Activated CD4-positive, CD25-positive, alpha-beta regulatory T cell treated with anti-CD3 and anti-CD28 coated beads, Interleukin-2, amount 50 U/mL, for 16 hours (primary cell): Measurements from ENCODE around the gene ELMO2.

Experiments
- DNase-seq: peaks from one replicate; pipeline ENCODE4 v3.0.0-alpha.2; 2020; ENCODE audit warnings: low read depth, low spot score

The ELMO2 gene

DNA sequence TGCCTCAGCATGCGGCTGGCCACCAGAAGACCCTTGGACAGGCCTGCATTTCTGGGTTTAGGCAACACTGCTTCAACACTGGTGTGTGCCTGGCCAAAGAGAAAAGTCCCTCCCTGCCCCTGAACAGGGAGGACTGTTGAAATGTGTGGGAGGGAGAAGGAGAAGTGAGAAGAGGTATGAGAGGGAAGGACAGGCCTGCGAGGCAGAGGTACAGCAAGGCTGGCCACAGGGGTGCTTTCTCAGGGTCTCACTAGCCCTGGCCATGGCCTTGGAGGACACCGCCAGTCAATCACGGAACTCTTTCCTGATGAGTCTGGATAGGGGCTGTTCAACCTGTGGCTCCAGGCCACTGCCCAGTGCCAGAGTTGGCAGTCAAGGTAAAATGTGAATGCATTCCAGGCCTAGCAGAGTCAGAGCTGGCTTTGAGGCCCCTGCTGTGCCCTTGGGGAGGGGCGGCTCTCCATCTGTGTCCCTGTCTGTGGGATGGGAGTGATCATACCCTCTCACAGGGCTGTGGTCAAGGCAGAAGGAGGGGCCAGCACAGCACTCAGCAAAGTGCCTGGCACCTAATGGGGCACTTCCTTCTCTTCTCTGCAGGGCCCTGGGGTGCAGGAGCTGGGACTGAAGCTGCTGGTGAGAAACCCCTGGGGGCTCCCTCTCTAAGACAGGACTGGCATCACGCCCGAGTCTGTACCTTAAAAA is 54.9 kb downstream of the ELMO2 start:
- DNase-seq = no peak

DNA sequence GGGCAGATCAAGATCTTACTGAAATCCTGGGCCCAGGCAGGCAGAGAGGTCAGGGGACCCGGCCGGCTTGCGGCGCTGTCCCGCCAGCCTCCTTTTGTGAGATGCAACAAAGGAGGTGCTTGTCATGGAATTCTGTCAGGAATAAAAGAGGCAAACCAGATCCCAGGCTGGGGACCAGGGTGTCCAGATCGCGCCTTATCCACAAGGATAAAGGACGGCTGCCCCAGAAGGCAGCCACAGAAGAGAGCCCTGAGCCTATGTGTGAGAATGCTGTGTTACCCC is 55.5 kb downstream of the ELMO2 start:
- DNase-seq = no peak

DNA sequence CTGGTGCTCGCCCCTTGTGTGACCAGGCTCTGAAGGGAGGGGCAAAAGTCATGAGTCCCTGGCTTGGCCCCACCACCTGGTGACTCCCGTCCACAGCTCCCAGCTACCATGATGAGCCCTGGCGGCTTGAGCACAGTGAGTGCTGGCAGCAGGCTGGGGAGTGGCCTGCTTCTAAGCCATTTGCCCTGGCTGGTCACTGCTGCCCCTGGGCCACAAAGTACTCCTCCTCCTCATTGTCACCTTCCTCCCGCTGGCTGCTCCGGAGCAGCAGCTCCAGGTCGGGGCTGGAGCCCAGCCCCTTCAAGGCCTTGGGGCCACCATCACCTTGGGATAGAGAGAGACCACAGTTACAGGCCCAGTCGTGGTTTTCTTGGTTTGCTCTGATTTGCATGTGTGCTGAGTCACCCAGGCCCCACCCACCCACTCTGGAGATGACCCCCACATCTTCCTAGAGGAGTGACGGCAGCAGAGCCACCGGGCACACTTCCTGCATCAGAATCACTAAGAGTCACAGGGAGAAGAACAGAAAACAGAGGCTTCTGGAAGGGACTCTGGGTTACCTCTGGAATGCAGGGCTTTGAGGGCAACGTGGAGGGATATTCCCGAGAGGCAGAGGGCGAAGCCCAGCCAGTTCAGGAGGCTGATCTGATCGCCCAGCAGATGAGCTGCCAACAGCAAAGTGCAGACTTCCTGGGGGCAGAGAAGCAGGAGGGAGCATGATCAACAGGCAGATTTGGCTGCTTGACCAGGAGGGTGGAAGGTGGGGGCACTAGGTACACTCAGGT is 56.0 kb downstream of the ELMO2 start:
- DNase-seq = no peak

DNA sequence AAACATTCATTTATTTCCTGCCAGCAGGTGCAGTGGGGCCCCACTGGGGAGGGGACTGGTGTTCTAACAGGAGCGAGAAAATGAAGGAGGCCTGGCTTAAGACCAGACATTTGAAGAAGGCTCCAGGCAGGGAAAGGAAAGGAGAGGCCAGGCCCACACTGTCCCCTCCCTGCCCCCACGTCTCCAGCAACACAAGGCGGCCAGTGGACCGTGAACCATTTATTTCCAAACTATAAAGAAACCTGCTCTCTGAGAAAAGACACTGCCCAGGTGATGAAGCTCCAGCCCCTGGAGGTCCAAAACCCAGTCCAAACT is 56.7 kb downstream of the ELMO2 start:
- no peak for DNase-seq

DNA sequence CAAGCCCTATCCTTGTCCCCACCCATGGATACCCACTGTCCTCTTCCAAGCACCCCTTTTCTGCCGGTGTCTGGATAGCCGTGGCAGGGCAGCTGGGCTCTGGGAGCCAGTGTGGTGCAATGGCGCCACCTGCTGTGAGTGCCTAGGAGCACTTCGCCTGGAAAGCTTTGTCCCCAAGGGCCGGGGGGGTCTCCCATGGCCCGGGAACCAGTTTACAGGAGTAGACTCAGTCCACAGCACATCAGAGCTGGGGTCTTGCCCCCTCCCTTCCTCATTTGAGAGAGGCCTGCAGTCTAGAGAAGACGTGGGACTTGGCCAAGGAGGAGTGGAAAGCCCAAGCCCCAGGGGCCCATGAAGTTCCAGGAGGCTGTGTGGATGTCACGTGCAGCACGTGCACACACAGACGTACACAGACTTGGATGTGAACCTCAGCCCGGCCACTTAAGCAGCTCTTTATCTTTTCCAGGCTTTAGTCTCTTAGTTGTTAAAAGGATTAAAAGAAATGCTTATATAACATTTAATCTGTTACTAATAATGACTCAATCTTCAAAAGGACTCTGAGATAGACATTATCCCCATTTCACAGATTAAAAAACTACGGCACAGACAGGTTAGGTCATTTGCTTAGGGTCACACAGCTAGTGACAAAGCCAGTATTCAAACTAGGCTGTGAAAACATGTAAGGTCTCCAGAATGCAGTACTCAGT is 57.2 kb downstream of the ELMO2 start:
- DNase-seq = peak; percentile 16

DNA sequence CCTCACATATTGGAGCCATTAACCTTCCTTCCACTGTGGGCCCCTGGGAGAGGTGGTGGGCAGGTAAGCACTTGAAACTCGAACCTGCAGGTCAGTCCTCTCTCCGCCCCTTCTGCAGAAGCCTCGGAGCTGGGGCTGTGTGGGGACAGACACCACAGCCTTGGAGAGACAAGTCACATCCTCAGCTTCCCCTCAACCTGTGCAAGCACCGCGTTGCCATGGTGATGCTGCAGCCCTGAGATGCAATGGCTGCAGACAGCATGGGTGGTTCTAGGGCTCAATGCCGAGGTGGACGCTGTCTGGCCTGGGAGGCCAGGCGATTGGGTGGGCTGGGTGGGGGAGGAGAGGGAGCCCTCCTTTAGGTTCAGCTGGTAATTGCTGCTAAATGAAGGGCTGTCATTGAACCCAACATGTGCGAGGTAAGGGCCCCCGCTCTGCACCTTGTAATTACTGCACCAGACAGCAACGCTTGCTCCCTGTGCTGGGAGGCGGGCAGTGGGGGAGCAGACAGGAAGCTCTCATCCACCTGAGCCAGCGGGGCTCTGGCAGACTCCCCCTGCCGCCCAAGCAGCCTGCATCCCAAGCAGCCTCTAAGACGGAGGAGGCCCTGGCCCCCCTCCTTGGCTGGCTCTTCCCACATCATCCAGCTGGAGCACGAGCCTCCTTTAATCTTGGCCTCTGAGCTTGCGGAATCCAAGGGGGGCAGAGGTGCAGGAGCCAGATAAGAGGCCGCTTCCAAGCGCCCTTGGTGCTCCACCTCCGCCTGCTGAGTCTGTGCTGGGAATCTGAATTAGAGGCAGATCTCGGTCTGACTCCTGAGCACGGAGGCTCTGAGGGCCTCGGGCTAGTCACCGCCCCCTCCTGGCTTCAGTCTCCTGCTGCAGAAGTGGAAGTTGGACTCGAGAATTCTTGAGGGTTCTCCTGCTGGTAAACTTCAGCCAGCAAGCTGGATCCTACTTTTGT is 58.3 kb downstream of the ELMO2 start:
- DNase-seq = no peak

DNA sequence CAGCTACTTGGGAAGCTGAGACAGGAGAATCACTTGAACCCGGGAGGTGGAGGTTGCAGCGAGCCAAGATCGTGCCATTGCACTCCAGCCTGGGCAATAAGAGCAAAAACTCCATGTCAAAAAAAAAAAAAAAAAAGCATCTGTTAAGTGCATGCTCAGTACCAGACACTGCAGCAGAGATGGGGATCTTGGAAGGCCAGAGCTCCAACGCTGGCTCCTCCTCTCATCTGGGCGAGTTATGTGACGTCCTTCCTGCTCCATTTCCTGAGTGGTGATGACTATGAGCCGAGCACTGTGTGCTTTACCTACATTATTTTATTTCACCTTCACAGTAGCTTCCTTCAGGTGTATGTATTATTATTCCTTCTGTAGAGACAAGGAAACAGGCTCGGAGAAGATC is 59.6 kb downstream of the ELMO2 start:
- DNase-seq = no peak

DNA sequence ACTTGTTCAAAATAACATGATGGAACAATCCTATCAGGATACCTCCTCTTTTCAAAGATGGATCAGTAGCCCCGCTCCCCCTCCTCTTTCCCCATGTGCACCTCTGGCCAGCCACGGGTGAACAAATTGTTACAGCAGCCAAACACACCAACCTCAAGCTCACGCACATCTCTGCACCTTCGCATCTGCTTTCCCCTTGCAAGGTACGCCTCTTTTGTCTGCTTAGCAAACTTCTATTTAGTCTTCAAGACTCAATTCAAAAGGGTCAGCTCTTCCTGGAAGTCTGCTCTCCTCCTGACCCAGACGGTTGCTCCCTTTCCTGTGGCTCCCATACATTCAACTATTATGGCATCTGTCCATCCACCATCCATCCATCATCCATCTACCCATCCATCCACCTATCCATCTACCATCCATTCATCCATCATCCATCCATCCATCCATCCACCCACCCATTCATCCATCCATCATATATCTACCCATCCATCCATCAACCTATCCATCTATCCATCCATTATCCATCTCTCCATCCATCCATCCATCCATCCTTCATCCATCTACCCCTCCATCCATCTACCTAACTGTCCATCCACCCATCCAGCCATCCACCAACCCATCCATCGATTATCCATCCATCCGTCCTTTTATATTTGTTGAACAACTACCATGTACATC is 61.8 kb downstream of the ELMO2 start:
- no peak for DNase-seq

DNA sequence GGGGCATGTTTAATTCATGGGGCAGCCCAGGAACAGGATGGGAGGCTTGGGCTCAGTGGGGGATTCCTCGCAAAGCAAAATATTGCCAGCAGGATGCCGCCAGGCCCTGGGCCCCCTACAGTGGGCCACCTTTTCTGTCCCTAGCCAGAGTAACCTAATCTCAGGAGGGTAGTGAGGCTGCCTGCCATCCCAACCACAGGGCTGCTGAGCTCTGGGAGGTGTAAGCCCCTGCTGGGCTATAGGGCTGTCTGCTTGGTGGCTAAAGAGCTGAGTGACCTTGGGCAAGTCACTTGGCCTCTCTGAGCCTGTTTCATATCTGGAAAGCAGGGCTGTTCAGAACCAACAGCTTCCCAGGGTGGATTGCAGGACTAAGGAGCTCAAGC is 62.4 kb downstream of the ELMO2 start:
- DNase-seq = no peak

DNA sequence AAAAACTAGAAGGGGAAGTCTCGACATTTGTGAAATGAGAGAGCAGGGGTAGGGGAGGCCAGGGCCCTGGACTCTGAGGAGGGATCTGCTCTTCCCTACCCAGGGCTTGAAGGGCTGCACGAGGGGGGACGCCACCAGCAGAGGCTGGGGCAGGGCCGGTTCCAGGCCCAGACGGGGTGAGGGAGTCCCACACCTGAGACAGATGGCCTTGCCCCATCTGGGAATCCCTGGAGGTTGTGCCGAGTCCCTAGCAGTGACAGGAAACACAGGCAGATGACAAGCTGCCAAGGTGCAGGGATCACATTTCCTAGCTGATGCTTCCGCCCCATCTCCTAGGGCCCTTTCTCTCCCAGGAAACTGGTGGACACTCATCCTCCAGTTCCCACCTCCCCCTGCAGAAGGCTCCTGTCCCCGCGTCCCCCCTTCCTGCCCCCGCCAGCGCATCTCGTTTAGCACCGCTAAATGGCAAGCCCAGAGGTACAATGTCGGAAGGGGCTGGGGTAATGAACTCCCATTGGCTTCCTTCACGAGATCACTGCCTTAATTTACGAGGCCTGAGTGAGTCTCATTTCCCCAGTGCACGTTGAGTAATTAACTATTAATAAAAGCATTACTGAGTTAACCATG is 63.0 kb downstream of the ELMO2 start:
- no peak for DNase-seq

DNA sequence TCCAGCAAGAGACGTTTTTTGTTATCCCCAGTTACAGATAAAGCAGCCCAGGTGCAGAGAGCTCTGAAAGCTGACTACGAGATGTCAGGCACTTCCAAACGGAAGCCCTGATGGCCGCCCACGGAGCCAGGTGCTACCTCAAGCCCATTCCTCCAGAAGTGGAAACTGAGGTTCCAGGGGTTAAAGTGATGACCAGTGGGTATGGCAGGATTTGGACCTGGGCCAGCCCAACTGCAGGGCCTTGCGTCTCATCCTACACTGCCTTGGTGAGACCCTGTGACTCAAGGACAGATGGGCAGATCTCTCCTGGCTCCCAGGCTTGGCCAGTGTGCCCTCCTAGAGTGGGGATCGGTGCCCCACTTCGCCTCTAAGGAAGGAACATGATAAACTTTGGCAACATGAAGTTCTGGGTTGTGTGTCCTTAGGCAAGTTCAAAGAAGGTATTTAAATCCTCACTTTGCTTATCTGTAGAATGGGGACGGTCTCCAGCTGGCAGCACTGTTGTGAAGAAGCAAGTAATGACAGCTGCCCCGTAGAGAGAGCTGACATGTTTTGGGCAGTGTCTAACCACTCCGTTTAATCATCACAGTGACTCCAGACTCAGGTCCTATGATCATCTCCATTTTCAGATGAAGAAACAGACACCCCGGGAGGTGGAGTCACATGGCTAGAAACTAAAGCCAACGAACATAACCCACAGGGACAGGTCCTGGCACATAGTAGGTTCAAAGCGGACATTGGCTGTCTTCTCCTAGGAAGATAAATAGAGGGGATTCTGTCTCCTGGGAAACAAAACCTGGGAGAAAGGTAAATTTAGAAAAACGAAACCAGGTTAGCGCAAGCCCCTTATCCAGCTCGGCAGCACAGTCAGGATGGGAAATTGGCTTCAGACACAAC is 63.7 kb downstream of the ELMO2 start:
- no peak for DNase-seq

DNA sequence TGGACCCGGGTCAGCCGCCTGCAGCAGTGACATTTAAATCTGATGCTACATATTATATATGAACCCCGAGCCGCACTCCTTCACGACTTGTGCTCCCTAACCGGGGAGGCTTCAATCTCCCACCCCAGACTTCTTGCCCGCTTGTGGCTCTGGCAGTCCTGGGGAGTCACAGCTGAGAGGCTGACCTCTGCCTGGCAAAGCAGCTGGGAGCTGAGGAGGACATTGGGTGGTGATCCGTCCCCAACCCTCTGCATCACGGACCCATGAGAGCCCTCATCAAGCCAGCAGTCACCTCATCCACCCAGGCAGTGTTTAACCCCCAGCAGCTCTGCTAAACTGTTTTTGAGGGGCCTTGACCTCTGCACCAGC is 64.4 kb downstream of the ELMO2 start:
- DNase-seq = no peak

DNA sequence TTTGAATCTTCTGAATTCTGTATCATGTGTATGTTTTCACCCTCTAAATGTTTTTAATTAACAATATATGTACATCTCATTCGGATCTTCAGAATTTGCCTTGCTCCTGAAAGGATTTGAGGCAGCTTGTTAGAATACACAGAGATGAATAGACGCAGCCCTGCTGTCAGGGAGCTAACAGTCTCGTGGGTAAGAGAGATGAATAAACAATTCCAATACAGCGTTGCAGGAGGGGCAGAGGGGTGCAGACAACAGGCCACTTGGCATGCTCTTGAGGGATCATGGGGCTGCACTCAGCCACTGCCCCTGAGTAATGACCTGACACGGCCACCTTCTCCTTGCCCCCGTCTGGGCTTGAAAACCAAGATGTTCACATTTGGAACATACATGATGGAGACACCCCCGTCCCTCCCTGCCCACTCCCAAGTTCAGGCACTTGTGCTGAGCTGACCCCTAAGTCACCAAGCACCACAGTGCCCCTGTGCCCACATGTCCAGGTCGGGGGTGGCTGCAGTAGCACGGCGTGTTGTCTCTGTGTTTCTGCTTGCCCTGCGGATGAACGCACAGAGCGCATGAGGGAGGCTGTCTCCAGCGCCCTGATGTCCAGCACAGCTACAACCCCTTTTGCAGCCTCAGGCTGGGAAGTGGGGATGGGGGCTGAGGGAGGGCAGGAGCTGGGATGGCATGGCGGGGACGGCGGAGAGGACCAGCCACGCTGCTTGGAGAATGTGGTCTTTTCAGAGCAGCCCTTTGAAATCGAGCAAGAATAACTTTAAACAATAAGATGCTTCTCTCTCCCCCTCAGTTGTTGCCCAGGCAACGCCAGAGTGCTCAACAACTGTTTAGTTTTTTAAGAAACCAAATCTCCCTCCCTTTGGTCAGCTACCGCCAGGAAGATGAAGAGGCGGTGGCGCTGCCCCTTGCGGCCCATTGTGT is 65.1 kb downstream of the ELMO2 start:
- DNase-seq = no peak

DNA sequence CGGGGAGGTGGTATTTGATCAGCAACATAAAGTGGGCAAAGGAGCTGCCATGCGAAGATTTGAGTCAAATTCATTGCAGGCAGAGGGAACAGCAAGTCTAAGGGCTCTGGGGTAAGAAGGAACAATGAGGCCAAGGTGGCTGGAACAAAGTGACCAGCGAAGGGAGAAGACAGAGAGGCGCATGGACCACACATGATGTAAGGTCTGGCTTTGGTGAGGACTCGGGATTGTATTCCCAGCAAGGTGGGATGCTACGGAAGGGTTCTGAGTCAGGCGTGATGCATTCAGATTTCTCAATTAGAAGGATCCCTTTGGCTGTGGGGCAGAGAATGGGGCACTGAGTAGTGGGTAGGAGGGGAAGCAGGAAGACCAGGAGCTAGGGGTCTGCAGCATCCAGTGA is 67.4 kb downstream of the ELMO2 start:
- no peak for DNase-seq

DNA sequence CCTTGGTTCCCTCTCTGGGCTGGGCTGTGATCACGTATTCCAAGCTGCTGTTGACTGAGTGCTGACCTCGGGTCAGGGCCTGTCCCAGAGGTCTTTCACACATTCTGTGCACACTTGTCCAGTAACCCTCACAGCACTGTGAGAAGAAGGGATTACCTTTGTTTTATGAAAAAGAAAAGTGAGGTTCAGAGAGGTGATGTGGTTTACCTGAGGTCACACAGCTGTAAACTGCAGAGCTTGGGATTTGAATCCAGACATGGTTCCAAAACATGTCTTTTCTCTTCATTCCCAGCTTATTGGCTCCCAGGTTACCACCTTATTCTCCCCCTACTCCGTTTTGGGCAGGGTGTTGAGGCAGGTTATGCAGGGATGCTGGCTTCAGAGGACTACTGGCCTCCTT is 69.7 kb downstream of the ELMO2 start:
- DNase-seq = no peak

DNA sequence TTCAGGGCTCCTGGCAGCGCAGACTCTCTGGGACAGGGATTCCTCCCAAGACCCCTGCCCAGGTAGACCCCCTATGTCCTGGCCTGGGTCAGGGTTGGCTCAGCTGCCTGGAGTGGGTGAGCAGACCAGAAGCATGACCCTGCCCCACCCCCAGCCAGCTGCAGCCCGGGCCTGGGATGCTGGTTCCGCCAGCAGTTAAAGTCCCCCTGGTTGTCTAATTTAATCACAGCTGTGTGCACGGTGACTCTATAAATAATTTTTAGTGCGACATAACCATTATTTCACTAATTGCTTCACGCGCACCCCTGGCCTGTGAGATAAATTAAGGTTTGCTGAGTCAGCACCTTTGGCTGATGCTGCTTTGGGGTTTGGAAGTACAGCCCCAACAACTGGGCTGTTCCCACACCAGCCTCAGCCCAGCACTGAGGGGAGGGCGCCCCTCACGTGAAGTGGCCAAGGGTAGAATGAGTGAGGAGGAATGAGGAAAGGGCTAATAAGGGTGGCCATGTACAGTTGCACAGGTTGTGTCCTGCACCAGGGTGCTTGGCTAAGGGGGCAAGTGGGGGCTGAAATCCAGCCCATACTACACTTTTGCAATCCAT is 72.0 kb downstream of the ELMO2 start:
- no peak for DNase-seq

DNA sequence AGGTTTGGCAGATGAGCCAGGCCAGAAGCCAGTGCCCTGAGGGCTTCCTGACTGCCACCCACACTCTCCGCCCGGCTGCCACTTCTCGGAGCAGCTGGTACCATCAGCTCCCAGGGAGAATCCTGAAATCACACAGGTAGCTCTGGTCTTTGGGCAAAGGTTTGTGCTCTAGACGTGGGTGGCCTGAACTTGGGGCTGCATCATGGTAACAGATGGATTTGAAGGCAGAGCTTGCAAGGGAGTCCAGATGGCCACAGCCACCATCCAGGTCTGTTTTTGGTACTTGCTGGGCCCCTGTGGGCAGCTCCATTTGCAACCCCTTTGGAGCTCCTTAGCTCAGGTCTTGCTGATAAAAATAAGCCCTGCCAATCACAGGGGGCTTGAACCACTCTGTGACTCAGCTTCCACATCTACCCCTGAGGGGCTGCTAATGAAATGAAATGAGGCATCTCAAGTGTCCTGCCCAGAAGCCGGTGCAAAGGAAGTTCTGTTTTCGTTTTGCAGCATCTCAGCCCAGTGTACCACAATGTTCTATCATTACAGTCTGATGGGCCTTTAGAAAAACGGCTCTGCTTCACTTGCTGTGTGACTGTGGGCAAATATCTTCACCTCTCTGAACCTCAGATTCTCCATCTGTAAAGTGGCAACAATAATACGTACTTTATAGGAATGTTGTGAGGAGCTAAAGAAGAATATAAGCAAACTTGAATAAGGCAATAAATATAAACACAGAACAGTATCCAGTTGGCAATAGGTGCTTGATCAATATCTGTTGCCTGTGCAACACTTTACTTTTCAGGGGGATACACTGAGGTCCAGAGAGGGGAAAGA is 73.0 kb downstream of the ELMO2 start:
- DNase-seq = no peak
